ENCODE measurements around the gene EFNA5. TPM values are rescaled to one million over a fixed set of nuclear protein-coding genes. Genes with fewer than 3 reads are reported as not detected.
"Not testable (repeated sequence)": the region's sequence is repeated elsewhere in the genome, so short reads cannot be mapped to it uniquely, and the experiment has no call there.

EFNA5 gene
- total RNA-seq, 2 donors from 2014 or later = 9.7 to 11.1 TPM

DNA sequence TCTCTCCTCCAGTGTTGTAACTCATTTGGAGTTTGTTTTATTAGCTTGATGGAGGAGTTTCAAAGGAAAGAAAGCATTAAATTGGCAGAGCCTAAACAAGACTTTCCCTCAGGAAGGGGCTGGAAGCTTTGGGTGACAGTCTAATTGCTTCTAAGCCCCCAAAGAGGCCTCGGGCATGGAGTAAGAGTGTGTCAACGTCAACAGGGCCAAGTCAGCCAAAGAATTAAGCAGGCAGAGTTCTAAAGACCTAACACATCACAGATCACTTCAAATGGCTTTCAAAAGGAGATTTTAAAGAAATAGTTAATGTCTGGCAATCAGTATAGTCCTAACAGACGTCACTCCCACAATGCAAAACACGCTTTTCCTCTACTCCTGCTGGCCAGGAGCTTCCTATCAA, 234.5 kb downstream of the EFNA5 start:
- no peaks in the 10 kb centered on the region for H3K9me3 ChIP-seq
- H3K27ac ChIP-seq = no peak overlapping the region
- H3K27me3 ChIP-seq = no peaks in the 10 kb centered on the region
- H3K4me1 ChIP-seq = no peaks in the 10 kb centered on the region
- TF ChIP-seq, protein P1, sequence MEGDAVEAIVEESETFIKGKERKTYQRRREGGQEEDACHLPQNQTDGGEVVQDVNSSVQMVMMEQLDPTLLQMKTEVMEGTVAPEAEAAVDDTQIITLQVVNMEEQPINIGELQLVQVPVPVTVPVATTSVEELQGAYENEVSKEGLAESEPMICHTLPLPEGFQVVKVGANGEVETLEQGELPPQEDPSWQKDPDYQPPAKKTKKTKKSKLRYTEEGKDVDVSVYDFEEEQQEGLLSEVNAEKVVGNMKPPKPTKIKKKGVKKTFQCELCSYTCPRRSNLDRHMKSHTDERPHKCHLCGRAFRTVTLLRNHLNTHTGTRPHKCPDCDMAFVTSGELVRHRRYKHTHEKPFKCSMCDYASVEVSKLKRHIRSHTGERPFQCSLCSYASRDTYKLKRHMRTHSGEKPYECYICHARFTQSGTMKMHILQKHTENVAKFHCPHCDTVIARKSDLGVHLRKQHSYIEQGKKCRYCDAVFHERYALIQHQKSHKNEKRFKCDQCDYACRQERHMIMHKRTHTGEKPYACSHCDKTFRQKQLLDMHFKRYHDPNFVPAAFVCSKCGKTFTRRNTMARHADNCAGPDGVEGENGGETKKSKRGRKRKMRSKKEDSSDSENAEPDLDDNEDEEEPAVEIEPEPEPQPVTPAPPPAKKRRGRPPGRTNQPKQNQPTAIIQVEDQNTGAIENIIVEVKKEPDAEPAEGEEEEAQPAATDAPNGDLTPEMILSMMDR (IDR thresholded peaks at IDR 0.05) = no peak
- H3K4me3 ChIP-seq = no peak overlapping the region
- intact Hi-C loops (cut with DNase I) = no loop called here
- no peak overlapping the region for H3K9ac ChIP-seq (ENCODE audit: low read depth in 2 of 2, low read length in 2 of 2)
- H3K36me3 ChIP-seq = no peaks in the 10 kb centered on the region
- DNase-seq = no peak

DNA sequence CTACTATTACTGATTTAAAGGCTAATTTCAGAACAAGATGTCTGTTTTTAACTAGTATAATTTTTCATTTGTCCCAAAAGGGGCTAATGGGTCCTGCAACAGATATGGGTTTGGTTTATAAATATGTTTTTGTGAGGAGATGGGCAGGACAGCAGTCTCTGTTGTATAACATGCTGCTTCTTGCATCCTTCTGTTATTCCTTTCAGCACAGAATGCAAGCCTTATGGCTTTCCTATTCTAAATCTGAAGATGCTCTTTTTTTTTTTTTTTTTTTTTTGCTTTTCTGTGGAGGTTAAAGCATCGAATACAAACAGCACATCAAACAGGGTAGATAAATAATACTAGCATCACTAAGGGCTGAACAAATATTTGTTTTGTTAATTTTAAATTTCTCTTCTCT, 235.7 kb downstream of the EFNA5 start:
- intact Hi-C loops (cut with DNase I) = no loop called here
- Histone ChIP-seq H3K9ac (ENCODE audit: low read depth in 2 of 2, low read length in 2 of 2) (no peak overlapping the region), H3K4me3 (no peak overlapping the region), H3K9me3 (no peaks in the 10 kb centered on the region), H3K27me3 (no peaks in the 10 kb centered on the region), H3K36me3 (no peaks in the 10 kb centered on the region), H3K4me1 (no peaks in the 10 kb centered on the region), H3K27ac (no peak overlapping the region)
- no peak for DNase-seq
- TF ChIP-seq, protein P1 (IDR thresholded peaks at IDR 0.05) = no peak

DNA sequence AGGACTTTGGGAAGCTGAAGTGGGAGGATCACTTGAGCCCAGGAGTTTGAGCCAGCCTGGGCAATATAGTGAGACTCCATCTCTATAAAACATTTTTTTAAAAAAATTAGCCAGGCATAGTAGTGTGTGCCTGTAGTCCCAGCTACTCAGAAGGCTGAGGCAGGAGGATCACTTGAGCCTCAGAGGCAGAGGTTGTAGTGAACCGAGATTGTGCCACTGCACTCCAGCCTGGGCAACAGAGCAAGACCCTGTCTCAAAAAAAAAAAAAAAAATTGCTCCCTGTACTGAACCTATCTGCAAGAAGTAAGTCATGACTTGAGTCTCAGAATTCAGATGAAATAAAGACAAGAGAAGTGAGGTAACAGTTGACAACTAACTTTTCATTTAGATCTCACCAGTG, 237.1 kb downstream of the EFNA5 start:
- H3K4me1 ChIP-seq; H3K27me3 ChIP-seq; H3K9ac ChIP-seq (ENCODE audit: low read depth in 2 of 2, low read length in 2 of 2); H3K4me3 ChIP-seq; H3K36me3 ChIP-seq; H3K9me3 ChIP-seq; intact Hi-C loops (cut with DNase I); DNase-seq; H3K27ac ChIP-seq: not testable (repeated sequence)

DNA sequence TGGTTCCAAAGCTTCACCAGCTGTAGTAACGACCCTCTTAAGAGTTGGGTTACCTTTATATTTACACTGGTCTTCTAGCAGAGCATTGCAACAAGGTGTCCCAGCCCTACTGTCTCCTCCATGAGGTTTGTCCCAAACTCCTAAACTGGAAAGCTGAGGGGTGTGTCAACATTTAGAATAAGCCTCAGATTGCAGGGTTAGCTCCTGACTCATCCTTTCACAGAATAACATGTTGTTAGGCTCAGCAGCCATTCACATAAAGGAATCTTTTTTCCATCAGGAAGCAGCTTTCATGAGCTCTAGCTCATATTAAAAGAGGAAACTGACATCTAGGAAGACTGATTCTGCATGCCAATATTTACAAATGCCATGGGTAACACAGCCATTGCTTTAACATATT, 238.7 kb downstream of the EFNA5 start:
- Histone ChIP-seq H3K4me3 (no peak overlapping the region), H3K4me1 (no peaks in the 10 kb centered on the region), H3K27ac (no peak overlapping the region), H3K27me3 (no peaks in the 10 kb centered on the region), H3K9me3 (no peaks in the 10 kb centered on the region), H3K36me3 (no peaks in the 10 kb centered on the region), H3K9ac (ENCODE audit: low read depth in 2 of 2, low read length in 2 of 2) (no peak overlapping the region)
- DNase-seq = no peak
- TF ChIP-seq, protein P1 (IDR thresholded peaks at IDR 0.05) = no peak
- intact Hi-C loops (cut with DNase I) = no loop called here

DNA sequence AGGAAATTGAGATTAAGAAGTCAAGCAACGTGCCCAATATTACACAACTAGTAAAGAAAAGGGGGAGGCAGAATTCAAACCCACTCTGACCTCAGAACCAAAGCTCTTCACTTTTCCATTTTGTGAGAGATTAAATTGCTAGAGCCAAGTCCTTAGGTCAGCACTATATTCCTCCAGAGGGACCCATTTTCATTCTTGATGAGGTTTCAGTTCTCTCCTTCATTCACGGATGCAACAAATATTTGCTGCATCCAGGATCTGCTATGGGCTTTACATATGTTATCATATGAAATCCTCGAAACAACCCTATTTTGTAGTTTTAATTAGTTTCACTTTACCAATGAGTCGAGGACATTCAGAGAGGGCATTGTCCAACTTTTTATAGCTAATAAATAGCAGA, 239.2 kb downstream of the EFNA5 start:
- Histone ChIP-seq H3K36me3 (no peaks in the 10 kb centered on the region), H3K4me1 (no peaks in the 10 kb centered on the region), H3K27me3 (no peaks in the 10 kb centered on the region), H3K27ac (no peak overlapping the region), H3K9ac (ENCODE audit: low read depth in 2 of 2, low read length in 2 of 2) (no peak overlapping the region), H3K4me3 (no peak overlapping the region), H3K9me3 (no peaks in the 10 kb centered on the region)
- TF ChIP-seq, protein P1 (IDR thresholded peaks at IDR 0.05) = no peak
- intact Hi-C loops (cut with DNase I) = no loop called here
- no peak for DNase-seq

DNA sequence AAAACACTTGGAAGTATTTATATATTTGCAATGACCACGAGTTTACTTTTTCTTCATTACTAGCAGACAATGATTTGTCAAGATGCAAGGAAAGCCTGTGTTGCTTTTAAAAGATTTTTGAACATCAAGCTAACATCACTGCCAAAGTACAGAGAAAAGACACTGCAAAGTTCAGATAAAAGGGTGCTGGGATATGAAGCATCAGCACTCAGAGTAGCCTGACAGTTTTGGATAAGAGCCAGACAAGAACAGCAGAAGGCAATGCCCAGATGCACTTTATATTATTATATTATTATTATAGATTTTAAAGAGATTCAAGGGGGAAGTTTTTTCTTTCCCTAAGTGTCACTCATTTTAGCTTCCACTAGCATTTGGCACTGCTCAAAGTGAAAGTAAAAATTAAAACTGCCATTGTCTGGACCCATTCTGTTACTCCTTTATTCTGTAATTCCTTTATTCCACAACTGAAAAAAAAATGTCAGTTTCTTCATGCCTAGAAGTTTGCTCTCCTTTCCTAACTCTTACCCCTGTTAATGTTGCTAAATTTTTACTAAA, 240.6 kb downstream of the EFNA5 start:
- TF ChIP-seq, protein P1 (IDR thresholded peaks at IDR 0.05) = no peak
- H3K9ac ChIP-seq (ENCODE audit: low read depth in 2 of 2, low read length in 2 of 2) = no peak overlapping the region
- DNase-seq = no peak
- no peak overlapping the region for H3K4me3 ChIP-seq
- no peaks in the 10 kb centered on the region for H3K9me3 ChIP-seq
- no peaks in the 10 kb centered on the region for H3K4me1 ChIP-seq
- intact Hi-C loops (cut with DNase I) = no loop called here
- no peak overlapping the region for H3K27ac ChIP-seq
- no peaks in the 10 kb centered on the region for H3K27me3 ChIP-seq
- H3K36me3 ChIP-seq = no peaks in the 10 kb centered on the region

All from colonic mucosa (tissue), 4 donors.